MCF 10A (cell line): Measurements from ENCODE around the gene ATRAID. TPM values are rescaled to one million over a fixed set of nuclear protein-coding genes. Genes with fewer than 3 reads are reported as not detected.

ENCODE experiments used
- BruUV-seq: library from RNA; stranded (reverse); fragments of 400-500 nt; replicated peaks from 2 replicates; lab custom pipeline; 2021; lab: Mats Ljungman, UMichigan
- CTCF ChIA-PET: fragments of 300-600 bp; sonication (Branson Sonifier 250); formaldehyde crosslinking; extraction: SDS; loops from one replicate; lab custom pipeline; 2021; ENCODE audit warnings: antibody characterized with exemption, inconsistent platforms; lab: Yijun Ruan, JAX
- POLR2A ChIA-PET: fragments of 300-600, 350-650 bp; sonication (Branson Sonifier 250); formaldehyde crosslinking; extraction: SDS; loops from one replicate; lab custom pipeline; 2020; ENCODE audit warnings: antibody characterized with exemption, inconsistent platforms; lab: Yijun Ruan, JAX
- DNase-seq: peaks from one replicate; pipeline ENCODE4 v3.0.0-alpha.2; 2018; ENCODE audit not compliant: unreplicated experiment
- H3K27ac Mint-ChIP-seq: one replicate; pipeline ENCODE4 v1.8.0; 2022; ENCODE audit warnings: mild to moderate bottlenecking, low read depth, mixed read lengths; ENCODE audit not compliant: unreplicated experiment
- H3K27me3 Mint-ChIP-seq: one replicate; pipeline ENCODE4 v1.8.0; 2022; ENCODE audit warnings: mixed read lengths; ENCODE audit not compliant: insufficient read depth, unreplicated experiment
- H3K36me3 Mint-ChIP-seq: one replicate; pipeline ENCODE4 v1.8.0; 2022; ENCODE audit warnings: mild to moderate bottlenecking, moderate library complexity, mixed read lengths; ENCODE audit not compliant: insufficient read depth, unreplicated experiment
- H3K4me1 Mint-ChIP-seq: one replicate; pipeline ENCODE4 v1.8.0; 2022; ENCODE audit warnings: mixed read lengths; ENCODE audit not compliant: insufficient read depth, unreplicated experiment
- H3K4me3 Mint-ChIP-seq: one replicate; pipeline ENCODE4 v1.8.0; 2022; ENCODE audit warnings: mild to moderate bottlenecking, moderate library complexity, mixed read lengths; ENCODE audit not compliant: unreplicated experiment
- H3K9me3 Mint-ChIP-seq: one replicate; pipeline ENCODE4 v1.8.0; 2022; ENCODE audit warnings: mixed read lengths; ENCODE audit not compliant: unreplicated experiment
- CTCF ChIP-seq: fragments of 200-600 bp; IDR thresholded peaks from one replicate; pipeline ENCODE4 v1.8.0; 2022; ENCODE audit warnings: antibody characterized with exemption, mild to moderate bottlenecking; ENCODE audit not compliant: unreplicated experiment
- intact Hi-C: fragments of 100-400 bp; cut with micrococcal nuclease; formaldehyde crosslinking; loops from 2 replicates; pipeline ENCODE4 v1.14.1; 2022
- total RNA-seq: library from RNA; stranded (reverse); gene quantifications from 2 replicates; pipeline ENCODE4 v1.2.3, GENCODE V29; 2022

The ATRAID gene
- total RNA-seq, 1 experiment from 2014 or later: 115 TPM

GRCh38 chr2:27261926-27262298, 50.1 kb downstream of the ATRAID start:
- Mint-ChIP-seq H3K4me3 (peak overlapping the region; percentile 14), H3K9me3 (no peaks in the 10 kb centered on the region), H3K27me3 (peaks cover 31% of the 10 kb centered on the region), H3K27ac (no peak overlapping the region), H3K4me1 (peaks cover 11% of the 10 kb centered on the region), H3K36me3 (no peaks in the 10 kb centered on the region)
- ChIA-PET POLR2A (no interaction called here), CTCF (interaction anchor here (0.7 kb wide), 1 partner anchor 422 kb away, joined by 3 read pairs; no protein-coding TSS in a partner anchor)
- intact Hi-C loops: no loop called here
- no TSS peak for BruUV-seq
- no peak for TF ChIP-seq CTCF
- no peak for DNase-seq

- no peak for DNase-seq
- TF ChIP-seq CTCF: no peak
- Mint-ChIP-seq H3K9me3 (no peaks in the 10 kb centered on the region), H3K36me3 (no peaks in the 10 kb centered on the region), H3K27ac (no peak within 1 kb of the TSS), H3K4me1 (peaks cover 11% of the 10 kb centered on the region), H3K4me3 (peak within 1 kb of the TSS; percentile 68), H3K27me3 (peaks cover 31% of the 10 kb centered on the region)
- no TSS peak for BruUV-seq
- intact Hi-C loops: no loop called here
- ChIA-PET CTCF (interaction anchor here (0.5 to 5.9 kb wide), 3 partner anchors 18 to 20 kb away, joined by 4 to 41 read pairs (median 6); partner anchors contain the start of gene TRIM54), POLR2A (interaction anchor here (0.6 to 1.5 kb wide), 2 partner anchors 10 to 166 kb away, joined by 3 to 4 read pairs; no protein-coding TSS in a partner anchor)
These were observed 50.8 kb downstream of the ATRAID start, which contains the start of gene SLC30A3 for GRCh38 chr2:27262379-27263286. Gene SLC30A3 (minus strand): TSS chr2:27263047. CDS start chr2:27262906, 141 bp downstream.

- POLR2A ChIA-PET: interaction anchor here (0.6 to 1.5 kb wide), 2 partner anchors 9 to 167 kb away, joined by 3 to 4 read pairs; no protein-coding TSS in a partner anchor
- Mint-ChIP-seq H3K27ac (no peak overlapping the region), H3K9me3 (no peaks in the 10 kb centered on the region), H3K4me1 (peaks cover 11% of the 10 kb centered on the region), H3K27me3 (peaks cover 31% of the 10 kb centered on the region), H3K4me3 (peak overlapping the region; percentile 68), H3K36me3 (no peaks in the 10 kb centered on the region)
- CTCF ChIA-PET: interaction anchor here (0.5 to 5.9 kb wide), 7 partner anchors 17 to 182 kb away, joined by 3 to 41 read pairs (median 6); partner anchors contain the start of gene TRIM54
- intact Hi-C loops: no loop called here
- BruUV-seq: no TSS peak
- DNase-seq: no peak
- no peak for TF ChIP-seq CTCF
These were observed 51.7 kb downstream of the ATRAID start for GRCh38 chr2:27263287-27264252.
